HG02642 (cell line): ENCODE measurements around the gene OPCML.

ENCODE experiments used
- ATAC-seq: cut with Tn5 transposase; IDR thresholded peaks from one replicate; pipeline ENCODE4 v1.9.1; 2021; ENCODE audit warnings: mild to moderate bottlenecking; ENCODE audit not compliant: unreplicated experiment, poor library complexity

OPCML gene

DNA sequence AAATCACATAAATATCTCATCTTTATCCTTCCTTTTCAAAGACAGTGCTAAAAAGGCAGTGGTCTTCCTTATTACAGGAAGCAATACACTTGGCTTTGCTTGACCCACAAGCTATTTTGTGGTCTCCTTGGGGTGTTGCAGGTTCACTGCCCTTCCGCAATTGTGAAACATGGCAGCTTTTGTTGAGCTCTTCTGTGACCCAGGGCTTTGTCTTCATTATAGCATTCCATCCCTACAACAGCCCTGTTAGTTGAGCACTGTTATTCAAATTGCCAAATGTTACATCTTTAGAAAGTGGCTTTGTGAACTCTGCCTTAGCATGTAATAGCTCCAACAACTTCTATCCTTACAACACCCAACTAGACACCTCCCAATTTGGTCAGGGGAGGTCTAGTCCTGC lies 107.1 kb downstream of the OPCML start:
- no peak for ATAC-seq

DNA sequence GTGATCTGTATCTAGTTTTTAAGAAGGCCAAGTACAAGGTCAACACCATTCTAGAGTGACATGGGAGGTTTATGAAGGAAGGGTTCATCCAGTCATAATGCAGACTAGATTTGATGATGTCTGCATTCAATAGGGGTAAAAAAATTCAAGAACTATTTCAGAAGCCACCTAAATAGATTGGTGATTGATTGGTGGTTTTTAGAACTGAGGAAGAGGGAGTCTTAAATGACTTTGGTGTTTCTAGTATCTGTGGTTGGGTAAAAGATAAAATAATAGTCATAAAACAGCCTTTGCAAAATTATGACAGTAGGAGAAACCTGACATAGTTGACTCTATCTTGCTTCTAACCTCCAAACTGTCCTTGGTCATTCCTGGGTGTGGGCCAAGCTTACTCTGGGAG lies 114.1 kb downstream of the OPCML start:
- ATAC-seq = no peak

DNA sequence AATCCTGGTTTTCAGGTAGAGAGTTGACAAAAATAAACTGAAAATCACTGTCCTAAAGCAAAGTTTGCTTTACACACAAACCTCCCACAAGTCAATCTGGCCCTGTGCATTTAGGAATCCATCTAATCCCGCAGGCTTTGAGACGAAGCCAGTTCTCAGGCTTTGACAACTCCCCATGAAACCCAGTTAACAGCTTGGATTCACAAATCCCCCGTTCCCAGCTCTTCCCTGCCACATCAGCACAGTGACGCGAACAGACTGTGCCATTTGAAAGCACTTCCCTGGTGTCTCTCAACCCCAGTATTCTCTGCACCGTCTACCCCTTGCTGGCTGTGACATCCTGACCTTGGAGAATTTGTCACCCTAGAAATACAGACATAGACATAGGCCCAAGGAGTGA lies 117.8 kb downstream of the OPCML start:
- ATAC-seq = no peak

DNA sequence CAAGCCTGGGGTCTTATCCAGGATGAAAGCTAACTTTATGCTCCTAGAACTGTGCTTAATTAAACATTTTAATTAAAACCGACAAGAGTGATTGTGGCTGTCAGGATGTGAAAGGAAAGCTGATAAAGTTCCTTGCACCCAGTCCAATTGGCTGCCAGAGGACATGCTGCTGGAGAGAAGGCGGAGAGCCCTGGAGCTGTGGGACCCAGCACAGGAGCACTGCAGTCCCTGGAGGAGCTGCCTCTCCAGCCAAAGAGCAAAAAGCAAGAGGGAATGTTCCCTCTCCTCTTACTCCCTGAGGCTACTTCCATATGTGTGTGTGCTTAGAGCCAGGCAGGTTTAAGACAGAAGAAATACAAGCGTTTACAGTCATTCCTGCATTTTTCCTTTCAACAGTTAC lies 118.6 kb downstream of the OPCML start:
- no peak for ATAC-seq

DNA sequence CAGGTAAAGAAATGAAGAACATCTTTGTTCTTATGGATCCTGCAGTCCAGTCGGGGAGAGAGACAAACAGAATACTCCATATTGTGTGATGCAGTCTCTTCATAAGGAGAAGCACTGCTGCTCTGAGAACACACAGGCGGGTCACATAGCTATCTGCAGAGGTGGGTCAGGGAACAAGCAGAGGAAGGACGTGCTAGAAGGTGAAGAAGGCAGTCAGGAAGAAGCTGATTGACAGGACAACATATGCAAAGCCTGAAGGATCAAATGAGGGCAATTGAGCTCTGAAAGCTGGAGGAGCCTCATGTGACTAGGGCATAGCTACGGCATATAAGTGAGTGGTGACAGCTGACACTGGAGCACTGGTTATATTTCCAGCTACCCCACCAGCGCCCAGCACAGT lies 122.5 kb downstream of the OPCML start:
- no peak for ATAC-seq

DNA sequence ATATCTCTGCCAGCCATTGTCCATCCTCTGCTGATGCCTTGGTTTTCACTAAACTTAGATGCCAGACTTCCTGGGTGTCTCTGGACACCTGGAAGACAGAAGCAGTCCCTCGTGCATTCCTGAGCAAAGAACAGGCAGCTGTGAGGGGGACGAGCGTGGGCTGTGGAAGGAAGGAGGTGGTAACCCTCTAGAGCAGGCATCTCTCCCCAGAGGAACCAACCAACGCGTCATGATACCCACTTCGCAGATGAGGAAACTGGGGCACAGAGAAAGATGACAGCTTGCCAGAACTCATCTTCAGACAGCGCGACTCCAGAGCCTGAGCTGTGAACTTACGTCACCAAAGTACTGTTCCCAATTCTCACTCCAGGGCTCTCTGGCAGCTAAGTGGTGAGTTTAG lies 123.4 kb downstream of the OPCML start:
- ATAC-seq = no peak

DNA sequence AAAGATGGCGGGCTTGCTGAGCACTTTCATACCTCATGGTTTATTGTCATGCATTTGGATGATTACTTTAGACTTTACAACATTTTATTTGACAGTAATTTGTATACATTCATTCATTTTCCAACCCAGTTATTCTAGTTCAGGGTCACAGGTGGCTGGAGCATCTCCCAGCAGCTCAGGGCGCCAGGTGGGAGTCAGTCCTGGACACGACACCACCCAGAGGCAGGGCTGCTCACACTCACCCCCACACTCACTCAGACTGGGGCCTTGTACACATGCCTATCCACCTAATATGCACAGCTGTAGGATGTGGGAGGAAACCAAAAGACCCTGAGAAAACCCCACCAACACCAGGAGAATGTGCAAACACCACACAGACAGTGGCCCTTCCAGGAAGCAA lies 123.9 kb downstream of the OPCML start:
- no peak for ATAC-seq

DNA sequence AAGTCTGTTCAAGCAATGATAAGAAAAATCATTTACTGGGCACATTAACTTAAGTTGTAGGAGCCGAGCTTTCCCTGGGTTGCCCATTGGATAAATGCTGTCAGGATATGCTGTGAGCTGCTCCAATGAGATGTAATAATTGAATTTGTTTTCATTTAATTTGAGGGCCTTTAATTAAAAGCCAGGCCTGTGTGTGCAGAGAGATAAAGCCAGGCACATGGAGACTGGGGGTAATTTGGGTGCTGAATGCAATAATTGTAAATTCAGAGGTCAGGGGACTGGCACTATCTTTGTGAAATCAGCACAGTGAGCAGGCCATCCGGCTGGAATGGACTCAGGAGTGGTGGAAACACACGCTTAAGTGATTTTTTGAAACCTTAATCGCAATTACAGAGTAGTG lies 125.8 kb downstream of the OPCML start:
- ATAC-seq = no peak

DNA sequence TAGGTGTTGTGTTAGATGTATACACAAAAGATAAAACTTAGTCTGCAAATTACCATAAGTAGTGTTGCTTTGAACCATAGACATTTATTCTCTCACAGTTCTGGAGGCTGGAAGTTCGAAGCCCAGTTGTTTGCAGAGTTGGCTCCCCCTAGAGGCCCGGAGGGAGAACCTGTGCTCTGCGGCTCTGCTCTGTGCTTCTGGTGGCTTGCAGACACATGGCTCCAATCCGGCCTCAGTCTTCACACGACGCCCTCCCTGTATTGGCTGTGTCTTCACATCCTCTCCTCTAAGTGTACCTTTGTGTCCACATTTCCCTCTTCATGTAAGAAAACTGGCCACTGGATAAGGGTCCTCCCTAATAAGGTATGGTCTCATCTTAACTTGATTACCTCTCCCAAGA lies 128.4 kb downstream of the OPCML start:
- no peak for ATAC-seq

DNA sequence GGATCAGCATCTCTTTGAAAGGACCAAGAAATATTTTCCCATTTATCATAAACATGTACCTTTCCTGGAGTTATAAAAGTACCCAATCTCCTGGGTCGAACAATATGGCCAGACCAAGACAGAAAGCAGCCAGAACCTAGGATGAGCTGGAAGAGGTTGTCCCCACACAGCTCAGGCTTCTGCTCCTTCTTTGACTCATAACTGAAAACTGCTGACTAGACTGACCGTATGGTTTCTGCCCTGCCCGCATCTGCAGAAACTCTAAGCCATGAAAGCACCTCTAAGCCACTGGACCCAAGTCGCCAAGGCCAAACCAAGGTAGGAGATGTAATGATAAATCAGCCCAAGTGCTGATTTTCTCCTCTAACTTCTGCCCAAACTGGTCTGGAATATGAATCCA lies 129.8 kb downstream of the OPCML start:
- ATAC-seq = no peak

DNA sequence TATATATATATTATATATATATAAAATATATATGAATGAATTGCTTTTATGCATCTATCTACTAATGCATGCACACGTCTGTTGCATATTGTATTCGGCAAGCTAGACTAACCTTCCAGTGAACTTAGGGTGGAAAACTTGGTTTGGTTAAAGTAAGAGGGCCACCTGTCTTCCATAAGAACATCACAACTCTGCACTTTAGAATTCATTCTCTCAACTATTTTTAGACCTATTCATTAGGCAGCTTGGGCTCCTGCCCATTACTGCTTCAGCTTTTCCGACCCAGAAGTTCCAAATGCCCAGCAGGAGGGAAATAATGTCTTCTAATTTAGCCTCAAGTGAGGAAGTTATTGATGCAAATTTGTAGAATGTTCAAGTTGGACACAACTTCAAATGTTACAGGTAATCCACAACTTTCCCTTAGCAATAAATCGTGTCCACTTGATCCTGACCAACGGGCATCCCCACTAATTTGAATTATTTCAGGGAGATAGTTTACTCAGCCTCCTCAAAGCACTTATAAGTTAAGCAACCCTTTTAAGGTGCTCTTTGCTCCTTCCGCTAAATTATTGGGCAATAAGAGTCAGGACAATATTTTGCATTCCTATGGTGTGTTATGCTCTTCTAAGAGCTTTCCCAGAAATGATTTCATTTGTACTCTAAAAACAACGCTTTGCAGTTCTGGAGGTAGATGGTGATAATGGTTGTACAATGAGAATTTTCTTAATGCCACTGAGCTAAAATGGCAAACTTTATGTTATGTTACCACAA lies 132.3 kb downstream of the OPCML start:
- ATAC-seq = no peak

DNA sequence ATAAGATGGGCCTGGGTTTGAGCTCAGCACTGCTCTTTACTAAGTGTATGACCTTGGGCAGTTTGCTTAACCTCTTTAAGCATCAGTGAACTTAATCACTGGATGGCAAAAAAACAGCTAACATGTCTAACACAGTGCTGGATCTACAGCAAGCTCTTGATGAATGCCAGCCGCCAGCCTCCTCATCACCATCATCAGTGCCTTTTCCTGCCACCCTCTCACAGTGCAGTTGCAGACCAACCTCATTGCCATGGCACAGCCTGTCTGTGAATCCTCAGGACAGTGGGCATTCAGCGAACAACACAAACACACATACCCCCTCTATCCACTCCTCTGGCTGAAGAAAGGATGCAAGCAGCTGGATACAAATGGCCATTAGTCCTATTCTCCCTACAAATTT lies 133.0 kb downstream of the OPCML start:
- ATAC-seq = no peak

DNA sequence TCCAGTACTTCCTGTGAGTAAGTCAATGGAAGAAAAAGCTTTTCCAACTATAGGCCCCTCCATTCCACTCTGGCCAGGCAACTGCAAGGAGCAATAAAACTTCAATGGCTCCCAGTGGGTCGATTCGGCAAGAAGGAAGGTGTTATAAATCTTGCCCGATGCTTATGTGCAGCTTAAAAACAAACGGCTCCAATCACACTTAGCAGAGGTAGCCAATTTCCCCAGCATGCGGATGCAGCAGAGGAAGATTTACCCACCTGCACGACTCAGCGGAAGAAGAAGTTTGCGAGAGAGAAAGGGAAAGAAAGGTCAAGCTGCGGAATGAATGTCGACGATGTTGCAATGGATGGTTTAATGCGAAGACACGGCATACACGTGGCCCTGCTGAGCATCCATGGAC lies 141.5 kb downstream of the OPCML start:
- ATAC-seq = no peak

DNA sequence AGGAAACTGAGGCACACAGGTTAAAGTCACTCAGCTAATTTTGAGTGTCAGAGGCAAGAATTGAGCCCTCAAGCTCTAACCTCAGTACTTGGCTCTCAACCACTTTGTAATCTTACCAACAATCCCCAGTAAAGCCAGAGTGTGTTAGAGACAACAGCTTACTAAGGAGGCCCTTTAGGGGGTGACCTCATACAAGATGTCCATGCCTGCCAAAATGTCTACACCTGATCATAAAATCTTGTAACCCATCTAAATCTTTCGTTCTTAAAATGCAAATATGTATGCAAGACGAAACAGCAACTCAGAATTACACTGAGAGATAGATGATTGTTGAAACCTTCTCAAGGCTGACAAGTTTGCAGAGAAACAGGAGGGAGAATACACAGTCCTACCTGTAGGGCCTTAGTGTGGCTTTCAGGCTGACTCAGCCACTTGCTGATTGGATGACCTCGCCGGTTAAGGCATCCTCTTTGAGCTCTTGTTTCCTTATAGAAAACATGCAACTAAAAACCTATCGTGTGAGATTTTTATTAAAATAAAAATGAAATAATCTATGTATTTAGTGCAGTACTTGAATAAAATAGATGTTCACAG lies 143.2 kb downstream of the OPCML start:
- ATAC-seq = no peak

DNA sequence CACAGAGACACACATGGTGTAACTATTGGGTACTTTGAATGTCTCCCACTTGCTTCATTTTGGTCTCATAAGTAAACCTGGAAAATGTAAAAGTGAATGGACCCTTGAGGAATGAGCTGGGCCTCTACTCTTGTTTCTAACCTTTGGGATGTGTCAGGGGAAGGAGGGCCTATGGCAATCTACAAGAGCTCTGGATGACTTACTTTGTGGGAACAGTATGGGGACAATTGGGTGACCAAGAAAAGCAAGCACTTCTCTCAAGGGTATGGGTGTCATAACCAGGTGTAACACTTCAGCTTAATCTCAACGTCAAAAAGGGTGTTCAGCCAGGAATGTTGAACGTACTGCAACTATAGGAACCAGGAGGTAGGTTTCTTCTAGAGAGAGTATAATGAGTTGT lies 144.0 kb downstream of the OPCML start:
- ATAC-seq = no peak

DNA sequence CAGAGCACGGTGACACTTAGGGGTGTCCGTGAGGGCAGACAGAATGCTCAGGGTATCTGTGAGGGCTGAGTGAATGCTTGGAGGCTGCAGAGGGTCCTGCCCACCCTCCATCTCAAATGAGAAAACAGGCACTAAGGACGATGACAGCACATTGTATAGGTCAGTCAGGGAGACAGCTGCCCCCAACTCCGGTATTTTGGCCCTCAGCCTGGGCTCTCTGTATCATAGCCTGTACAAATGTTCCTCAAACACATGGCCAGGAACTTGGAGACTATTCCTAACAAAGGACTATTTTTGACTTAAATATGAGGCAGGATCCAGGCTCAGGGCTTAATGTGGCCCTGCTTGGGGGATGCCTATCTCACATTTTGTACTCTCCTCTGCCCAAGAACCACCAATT lies 145.4 kb downstream of the OPCML start:
- no peak for ATAC-seq

DNA sequence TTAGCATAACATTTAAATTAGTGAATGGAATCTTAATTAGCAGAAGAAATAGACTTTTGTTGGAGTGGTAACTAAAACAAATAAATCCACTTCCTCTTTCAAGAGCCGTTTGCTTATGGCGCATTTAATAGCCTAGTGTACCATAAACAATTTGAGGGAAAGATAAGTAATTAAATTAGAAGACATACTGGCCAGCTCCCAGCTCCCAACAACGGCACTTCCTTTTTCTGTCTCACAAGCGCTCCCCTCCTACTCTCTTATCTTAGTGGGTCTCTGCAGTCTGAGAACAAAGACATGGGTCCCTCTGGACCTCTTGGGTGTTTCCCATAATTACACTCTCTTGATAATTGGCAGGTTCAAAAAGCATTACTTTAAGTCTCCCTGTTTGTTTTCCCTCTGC lies 146.0 kb downstream of the OPCML start:
- no peak for ATAC-seq

DNA sequence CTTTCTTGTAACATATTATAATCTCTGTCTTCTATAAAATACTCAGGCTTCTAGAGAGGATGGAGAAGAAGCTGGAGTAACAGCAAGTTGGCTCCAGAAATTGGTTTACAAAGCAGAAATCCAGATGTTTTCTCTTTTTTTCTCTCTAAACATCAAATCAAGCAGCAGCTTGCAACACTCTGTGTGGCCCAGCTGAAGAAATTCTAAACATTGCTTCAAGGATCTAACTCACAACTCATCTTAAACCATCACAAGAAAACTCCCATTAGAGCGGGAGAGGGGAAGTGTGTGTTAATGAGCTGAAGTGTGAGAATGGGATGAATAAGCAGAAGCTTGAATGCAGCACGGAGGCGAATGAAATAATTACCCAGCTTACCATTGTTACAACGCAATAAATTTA lies 146.5 kb downstream of the OPCML start:
- ATAC-seq = no peak

DNA sequence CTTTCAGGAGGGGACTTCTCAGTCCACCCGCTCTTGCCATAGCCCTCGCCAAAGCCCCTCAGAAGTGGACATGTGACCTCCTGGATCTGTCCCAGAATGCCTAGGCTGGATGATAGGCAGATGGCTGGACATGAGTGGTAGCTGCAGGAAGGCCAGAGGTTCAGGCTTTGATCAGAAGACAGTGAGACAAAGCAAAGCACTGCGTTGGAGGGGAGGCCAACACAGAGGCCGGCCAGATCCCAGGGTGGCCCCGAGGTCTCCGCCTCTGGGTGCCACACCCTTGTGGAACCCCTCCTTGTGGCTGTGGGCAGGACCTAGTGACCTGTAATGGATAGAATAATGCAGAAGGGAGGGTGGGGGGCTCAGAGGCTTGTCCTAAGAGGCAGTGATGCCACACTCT lies 147.6 kb downstream of the OPCML start:
- ATAC-seq = no peak

DNA sequence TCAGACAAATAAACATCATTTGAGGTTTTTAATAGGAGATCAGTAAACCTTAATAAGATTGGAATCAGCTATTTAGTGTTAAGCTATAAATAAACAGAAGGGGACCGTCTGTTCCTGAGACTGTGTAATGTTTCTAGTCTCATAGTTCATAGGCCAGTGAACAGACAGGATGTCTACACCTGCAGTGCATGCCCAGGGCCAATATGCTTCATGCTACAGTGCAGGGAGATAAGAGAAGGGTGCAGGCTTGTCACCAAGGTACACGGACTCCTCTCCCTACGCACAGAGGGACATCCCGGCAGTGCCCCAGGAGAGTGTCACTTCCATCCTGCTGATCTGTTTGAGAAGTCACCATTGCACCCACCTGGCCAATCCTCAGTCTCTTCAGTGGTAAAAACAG lies 148.6 kb downstream of the OPCML start:
- ATAC-seq = no peak

DNA sequence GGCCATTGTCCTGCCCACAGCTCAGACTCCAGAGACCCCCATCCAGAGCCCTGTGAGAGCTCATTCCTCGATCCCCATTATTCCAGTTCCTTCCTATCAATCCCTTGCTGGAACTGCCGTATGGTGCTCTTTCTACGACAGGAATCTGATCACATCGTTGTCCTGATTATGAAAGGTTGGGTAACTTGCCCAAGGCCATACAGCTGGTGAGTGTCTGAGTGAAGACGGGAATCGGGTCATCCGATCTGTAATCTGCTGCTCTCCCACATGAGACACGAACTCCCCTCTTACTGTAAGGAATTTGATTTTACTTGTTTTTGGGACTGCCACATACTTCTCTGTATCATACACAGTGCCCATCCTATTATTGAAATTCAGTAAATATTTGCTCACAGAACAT lies 149.1 kb downstream of the OPCML start:
- ATAC-seq = no peak

DNA sequence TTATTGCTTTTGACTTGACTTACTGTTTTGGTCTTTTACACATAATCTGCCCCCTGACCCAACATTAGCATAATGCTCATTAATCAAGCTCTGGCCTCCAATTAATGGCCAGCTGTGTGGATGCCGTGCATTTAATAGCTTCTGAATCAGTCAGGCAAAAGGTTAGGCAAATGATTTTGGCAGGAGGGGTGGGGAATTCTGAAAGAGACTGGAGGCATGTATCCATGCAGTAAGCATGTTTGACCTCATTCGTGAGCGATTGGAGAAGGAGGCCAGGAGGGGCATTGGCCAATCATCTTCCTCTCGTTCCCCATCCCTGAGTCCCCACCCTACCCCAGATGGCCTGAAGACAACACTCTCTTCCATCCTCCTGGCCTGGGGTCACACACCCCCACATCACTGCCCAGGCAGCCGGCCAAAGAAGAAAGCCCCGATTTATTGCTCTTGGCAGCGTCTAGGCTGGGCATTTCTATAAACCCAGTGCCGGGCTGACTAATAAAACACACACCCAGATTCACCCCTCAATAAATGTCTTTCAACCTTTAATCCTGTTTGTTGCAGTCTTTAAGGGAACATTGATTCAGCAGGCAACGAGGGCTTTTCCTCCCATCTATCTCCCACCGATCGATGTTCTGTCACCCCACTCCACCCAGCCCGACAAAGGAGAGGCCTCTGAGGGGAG lies 150.0 kb downstream of the OPCML start:
- no peak for ATAC-seq
